HCT116 (cell line): Measurements from ENCODE around the gene FARP1. TPM values are rescaled to one million over a fixed set of nuclear protein-coding genes. Genes with fewer than 3 reads are reported as not detected.

Source experiments
- ATAC-seq: fragments of 200-7000 bp; cut with Tn5 transposase; 2 replicates; pipeline ENCODE4 v1.9.1; 2020; ENCODE audit warnings: mild to moderate bottlenecking, moderate library complexity
- BruUV-seq: library from RNA; stranded (reverse); fragments of 400-500 nt; replicated peaks from 2 replicates; lab custom pipeline; 2021; lab: Mats Ljungman, UMichigan
- CTCF ChIA-PET: fragments of 300-600 bp; sonication (Branson Sonifier 250); formaldehyde crosslinking; loops from one replicate; lab custom pipeline; 2021; ENCODE audit warnings: antibody characterized with exemption; lab: Charles Lee
- POLR2A ChIA-PET: fragments of 300-600, 350-600 bp; sonication (Branson Sonifier 250); formaldehyde crosslinking; loops from one replicate; lab custom pipeline; 2021; ENCODE audit warnings: antibody characterized with exemption; lab: Charles Lee
- RAD21 ChIA-PET, 2 experiments: fragments of 300-600 bp; sonication (Branson Sonifier 250); formaldehyde crosslinking; loops; one replicate each; lab custom pipeline; 2023; ENCODE audit warnings: low total read pairs in 2 of 2; ENCODE audit not compliant: uncharacterized antibody in 2 of 2, unreplicated experiment in 2 of 2, low non-redundant PET in 1 of 2; lab: Charles Lee
- DNase-seq: peaks from one replicate; pipeline ENCODE4 v3.0.0-alpha.2; 2010; ENCODE audit warnings: low read depth, low spot score
- H2AFZ ChIP-seq: fragments of 200-600 bp; shearing (Covaris generic), sonication (generic); 2 replicates; pipeline ENCODE4 v1.6.1; 2017; ENCODE audit warnings: low read depth, mixed run types, mixed read lengths, antibody characterized with exemption, low read length; ENCODE audit not compliant: poor library complexity, severe bottlenecking
- H3K27ac ChIP-seq: 2 replicates; pipeline ENCODE4 v1.5.1; 2012; ENCODE audit warnings: low read depth, low read length
- H3K27me3 ChIP-seq: fragments of 200-600 bp; sonication (generic); 2 replicates; pipeline ENCODE4 v1.6.1; 2016; ENCODE audit warnings: mixed run types, low read length, mixed read lengths; ENCODE audit not compliant: insufficient read depth
- H3K36me3 ChIP-seq, 2 experiments: fragments of 200-500 bp in 1 of 2; fragments of 200-600 bp in 1 of 2; sonication (Bioruptor generic) in 1 of 2; sonication (generic) in 1 of 2; 2 replicates each; pipeline versions ENCODE4 v1.5.1 to v1.6.1; 2014 to 2016; ENCODE audit warnings: low read length in 2 of 2, inconsistent platforms in 1 of 2, mixed read lengths in 1 of 2, mixed run types in 1 of 2; ENCODE audit not compliant: insufficient read depth in 2 of 2, control insufficient read depth in 1 of 2
- H3K4me1 ChIP-seq, 2 experiments: fragments of 200-600 bp in 1 of 2; sonication (generic) in 1 of 2; 2 replicates each; pipeline versions ENCODE4 v1.5.1 to v1.6.1; 2012 to 2017; ENCODE audit warnings: low read length in 2 of 2, inconsistent platforms in 1 of 2, mild to moderate bottlenecking in 1 of 2, mixed read lengths in 1 of 2, mixed run types in 1 of 2, moderate library complexity in 1 of 2; ENCODE audit not compliant: insufficient read depth in 2 of 2, control insufficient read depth in 1 of 2
- H3K4me2 ChIP-seq: fragments of 200-600 bp; sonication (generic); 2 replicates; pipeline ENCODE4 v1.6.1; 2017; ENCODE audit warnings: mixed run types, low read length, mixed read lengths
- H3K4me3 ChIP-seq, 2 experiments: fragments of 200-600 bp in 1 of 2; sonication (generic) in 1 of 2; replicated peaks in 1 of 2; 2 replicates each; pipeline ENCODE4 v1.5.1; 2011 to 2016; ENCODE audit warnings: low read length in 2 of 2, control low read depth in 1 of 2, low read depth in 1 of 2, mild to moderate bottlenecking in 1 of 2, mixed read lengths in 1 of 2, mixed run types in 1 of 2
- H3K79me2 ChIP-seq: fragments of 200-600 bp; sonication (generic); 2 replicates; pipeline ENCODE4 v1.6.1; 2017; ENCODE audit warnings: mild to moderate bottlenecking, mixed run types, low read length, moderate library complexity, mixed read lengths; ENCODE audit not compliant: insufficient read depth
- H3K9ac ChIP-seq: fragments of 200-600 bp; sonication (generic); 2 replicates; pipeline ENCODE4 v1.6.1; 2016; ENCODE audit warnings: low read length, mixed read lengths
- H3K9me2 ChIP-seq: fragments of 200-600 bp; sonication (generic), shearing (Covaris generic); 2 replicates; pipeline ENCODE4 v1.6.1; 2017; ENCODE audit warnings: mixed run types, mild to moderate bottlenecking, moderate library complexity; ENCODE audit not compliant: insufficient read depth
- H3K9me3 ChIP-seq, 2 experiments: fragments of 200-500 bp in 1 of 2; fragments of 200-600 bp in 1 of 2; sonication (Bioruptor generic) in 1 of 2; sonication (generic) in 1 of 2; 2 replicates each; pipeline ENCODE4 v1.6.1; 2014 to 2017; ENCODE audit warnings: low read length in 2 of 2, mixed read lengths in 2 of 2, inconsistent platforms in 1 of 2, low read depth in 1 of 2, mild to moderate bottlenecking in 1 of 2, mixed run types in 1 of 2, moderate library complexity in 1 of 2; ENCODE audit not compliant: control insufficient read depth in 1 of 2, insufficient read depth in 1 of 2
- H4K20me1 ChIP-seq: fragments of 200-600 bp; sonication (generic), shearing (Covaris generic); 2 replicates; pipeline ENCODE4 v1.6.1; 2017; ENCODE audit warnings: mixed run types, mild to moderate bottlenecking, moderate library complexity; ENCODE audit not compliant: insufficient read depth
- CBX3 ChIP-seq: IDR thresholded peaks from 2 replicates; pipeline ENCODE4 v1.6.1; 2012; ENCODE audit warnings: low read depth
- EGR1 ChIP-seq: IDR thresholded peaks from 2 replicates; pipeline ENCODE4 v1.6.1; 2012; ENCODE audit warnings: low read depth
- EZH2 ChIP-seq: fragments of 200-600 bp; sonication (generic); IDR thresholded peaks from 2 replicates; pipeline ENCODE4 v1.6.1; 2017; ENCODE audit warnings: antibody characterized with exemption, mixed run types
- FOSL1 ChIP-seq: IDR thresholded peaks from 2 replicates; pipeline ENCODE4 v1.6.1; 2012; ENCODE audit warnings: low read depth
- POLR2A ChIP-seq: IDR thresholded peaks from 2 replicates; pipeline ENCODE4 v1.7.0; 2011; ENCODE audit warnings: borderline replicate concordance; ENCODE audit not compliant: insufficient read depth, insufficient read length; ENCODE audit errors: extremely low read depth
- POLR2AphosphoS5 ChIP-seq: IDR thresholded peaks from 2 replicates; pipeline ENCODE4 v1.6.1; 2011; ENCODE audit warnings: mild to moderate bottlenecking, low read depth, low read length, moderate library complexity
- RAD21 ChIP-seq: IDR thresholded peaks from 2 replicates; pipeline ENCODE4 v1.6.1; 2012; ENCODE audit warnings: low read depth, mild to moderate bottlenecking
- SIN3A ChIP-seq: IDR thresholded peaks from 2 replicates; pipeline ENCODE4 v1.6.1; 2012; ENCODE audit warnings: low read depth
- SP1 ChIP-seq: IDR thresholded peaks from 2 replicates; pipeline ENCODE4 v1.6.1; 2012; ENCODE audit warnings: low read depth
- TCF7L2 ChIP-seq: IDR thresholded peaks from 2 replicates; pipeline ENCODE4 v1.7.0; 2011; ENCODE audit warnings: borderline replicate concordance, inconsistent platforms; ENCODE audit not compliant: insufficient read depth, insufficient read length; ENCODE audit errors: extremely low read depth
- ZFX ChIP-seq: fragments of 450-650 bp; IDR thresholded peaks from 2 replicates; pipeline ENCODE4 v1.6.1; 2017
- intact Hi-C: fragments of 100-400 bp; cut with micrococcal nuclease; formaldehyde crosslinking; loops from 2 replicates; pipeline ENCODE4 v1.10.0; 2022
- total RNA-seq: library from RNA; stranded (reverse); gene quantifications from one replicate; pipeline ENCODE4 v1.2.1, GENCODE V29; 2021; ENCODE audit not compliant: unreplicated experiment
- TF ChIP-seq, protein P1 (sequence below): IDR thresholded peaks from 2 replicates; pipeline ENCODE4 v1.6.1; 2012
- TF ChIP-seq, protein P2 (sequence below): IDR thresholded peaks from 2 replicates; pipeline ENCODE4 v1.6.1; 2012

FARP1 gene
- total RNA-seq, 1 experiment from 2014 or later: 30.5 TPM

DNA sequence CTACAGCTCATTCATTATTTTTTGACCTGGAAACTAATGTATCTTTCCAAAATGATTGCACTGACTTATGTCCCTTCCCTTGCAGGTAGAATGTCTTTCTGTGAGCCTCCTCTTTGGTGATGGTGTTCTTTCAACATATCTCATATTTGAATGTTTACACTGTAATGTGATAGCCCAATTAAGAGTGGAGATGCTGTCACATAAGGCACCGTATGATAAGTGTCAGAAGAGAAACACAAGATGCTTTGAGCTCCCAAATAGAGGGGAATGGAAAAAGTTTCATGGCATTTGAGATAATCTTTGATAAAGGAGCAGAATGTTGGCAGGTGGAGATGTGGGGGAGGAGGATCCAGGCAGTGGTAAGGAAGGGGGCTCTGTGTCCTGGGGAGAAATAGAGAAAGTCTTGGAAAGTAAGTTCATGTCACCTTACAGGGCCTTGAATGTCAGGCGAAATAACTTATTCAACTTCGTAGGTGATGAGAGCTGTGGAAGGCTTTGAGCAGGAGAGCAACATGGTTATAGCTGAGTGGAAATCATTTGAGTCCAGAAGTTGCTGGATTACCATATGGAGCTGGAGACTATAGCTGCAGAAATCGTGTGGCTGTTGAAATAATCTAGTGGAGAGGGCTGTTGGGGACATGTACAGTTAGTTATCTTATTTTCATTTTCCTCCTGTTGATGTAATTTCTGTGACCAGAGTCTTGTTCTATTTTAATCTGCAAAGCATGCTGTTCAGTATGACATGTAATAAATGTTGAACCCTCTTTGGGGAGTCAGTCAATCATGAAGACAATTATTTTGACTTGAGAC, 44.5 kb downstream of the FARP1 start:
- Histone ChIP-seq H3K9me2 (no peaks in the 10 kb centered on the region), H3K27ac (no peak overlapping the region), H3K79me2 (no peaks in the 10 kb centered on the region), H3K4me2 (no peak overlapping the region), H3K27me3 (no peaks in the 10 kb centered on the region), H3K9ac (no peak overlapping the region), H3K9me3 (no peaks in the 10 kb centered on the region), H2AFZ (no peak overlapping the region), H4K20me1 (no peaks in the 10 kb centered on the region), H3K4me1 (no peaks in the 10 kb centered on the region; a peak in 1 of 4 replicates), H3K4me3 (no peak overlapping the region), H3K36me3 (no peaks in the 10 kb centered on the region)
- CTCF ChIA-PET: no interaction called here
- TF ChIP-seq POLR2AphosphoS5 (no peak), RAD21 (no peak), SP1 (no peak), CBX3 (no peak), SIN3A (no peak), ZFX (no peak), EGR1 (no peak), EZH2 (no peak), FOSL1 (no peak), POLR2A (no peak), TCF7L2 (no peak)
- TF ChIP-seq, protein P1, sequence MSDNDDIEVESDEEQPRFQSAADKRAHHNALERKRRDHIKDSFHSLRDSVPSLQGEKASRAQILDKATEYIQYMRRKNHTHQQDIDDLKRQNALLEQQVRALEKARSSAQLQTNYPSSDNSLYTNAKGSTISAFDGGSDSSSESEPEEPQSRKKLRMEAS: no peak
- TF ChIP-seq, protein P2, sequence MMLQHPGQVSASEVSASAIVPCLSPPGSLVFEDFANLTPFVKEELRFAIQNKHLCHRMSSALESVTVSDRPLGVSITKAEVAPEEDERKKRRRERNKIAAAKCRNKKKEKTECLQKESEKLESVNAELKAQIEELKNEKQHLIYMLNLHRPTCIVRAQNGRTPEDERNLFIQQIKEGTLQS: no peak
- intact Hi-C loops: no loop called here
- POLR2A ChIA-PET: no interaction called here
- BruUV-seq: no TSS peak
- RAD21 ChIA-PET: no interaction called here
- ATAC-seq: no peak
- DNase-seq: no peak
